Left renal pelvis (tissue), 4 donors: ENCODE results near the gene MMD2. TPM values are rescaled to one million over a fixed set of nuclear protein-coding genes. Genes with fewer than 3 reads are reported as not detected.

Experiments
- DNase-seq, 4 donors: peaks; one replicate each; pipeline ENCODE4 v3.0.0-alpha.2; 2013; ENCODE audit warnings: low read depth in 4 of 4, low spot score in 3 of 4
- polyA plus RNA-seq, 4 donors: library from polyadenylated mRNA; unstranded; fragments of 120-200 nt; gene quantifications; one replicate each; pipeline ENCODE4 v1.2.1, GENCODE V29; 2013; ENCODE audit not compliant: insufficient read length in 4 of 4

Gene MMD2
- polyA plus RNA-seq, 4 donors, result 0.06 to 0.18 (median 0.11) TPM

- DNase-seq, result no peak
Measured at GRCh38 chr7:4959893-4960292, 906 bp upstream of the MMD2 start.

- DNase-seq, result no peak
Measured at GRCh38 chr7:4959306-4959705, 319 bp upstream of the MMD2 start.

GRCh38 chr7:4957847-4958476 lies 1.0 kb downstream of the MMD2 start:
- DNase-seq, result no peak

- DNase-seq, result no peak
Measured at GRCh38 chr7:4951903-4952636, 6.9 kb downstream of the MMD2 start.

- DNase-seq, result no peak
Measured at GRCh38 chr7:4951304-4951703, 7.7 kb downstream of the MMD2 start.

GRCh38 chr7:4948402-4948801 lies 10.6 kb downstream of the MMD2 start:
- DNase-seq, result no peak

- no peak for DNase-seq
Measured at GRCh38 chr7:4945949-4946348, 13.0 kb downstream of the MMD2 start.

GRCh38 chr7:4944939-4945338 lies 14.0 kb downstream of the MMD2 start:
- DNase-seq, result no peak

- DNase-seq, result no peak
Measured at GRCh38 chr7:4943297-4943696, 15.7 kb downstream of the MMD2 start.

- no peak for DNase-seq
Measured at GRCh38 chr7:4939971-4940728, 18.8 kb downstream of the MMD2 start.

- no peak for DNase-seq
Measured at GRCh38 chr7:4937411-4937810, 21.6 kb downstream of the MMD2 start.

GRCh38 chr7:4934419-4935025 lies 24.5 kb downstream of the MMD2 start:
- no peak for DNase-seq

- DNase-seq, result peak in 2 of 4 donors; percentile 17 to 26
Measured at GRCh38 chr7:4931943-4932342, 27.0 kb downstream of the MMD2 start.

GRCh38 chr7:4929005-4929404 lies 30.0 kb downstream of the MMD2 start:
- no peak for DNase-seq

GRCh38 chr7:4928445-4928844 lies 30.5 kb downstream of the MMD2 start:
- no peak for DNase-seq

GRCh38 chr7:4919969-4920766 lies 38.8 kb downstream of the MMD2 start:
- DNase-seq, result no peak

GRCh38 chr7:4916113-4916512 lies 42.9 kb downstream of the MMD2 start:
- no peak for DNase-seq

GRCh38 chr7:4911111-4911828 lies 47.7 kb downstream of the MMD2 start:
- DNase-seq, result no peak

GRCh38 chr7:4906682-4907081 lies 52.3 kb downstream of the MMD2 start:
- DNase-seq, result no peak

- no peak for DNase-seq
Measured at GRCh38 chr7:4905171-4905570, 53.8 kb downstream of the MMD2 start.
